Activated CD4-positive, alpha-beta T cell treated with anti-CD3 and anti-CD28 coated beads, Interleukin-2, amount 10 ng/mL, durations not matched to agents 7 days and 5 days (primary cell): Measurements from ENCODE around the gene DOK5. TPM values are rescaled to one million over a fixed set of nuclear protein-coding genes. Genes with fewer than 3 reads are reported as not detected.

Source experiments
- CTCF ChIA-PET: fragments of 350-600 bp; sonication (Branson Sonifier 250); formaldehyde crosslinking; loops from one replicate; lab custom pipeline; 2021; ENCODE audit warnings: antibody characterized with exemption; lab: Charles Lee
- POLR2A ChIA-PET: fragments of 350-600 bp; sonication (Branson Sonifier 250); formaldehyde crosslinking; loops from one replicate; lab custom pipeline; 2021; ENCODE audit warnings: antibody characterized with exemption; lab: Charles Lee
- DNase-seq: peaks from one replicate; pipeline ENCODE4 v3.0.0-alpha.2; 2020
- H3K27ac Mint-ChIP-seq: one replicate; pipeline ENCODE4 v1.8.0; 2021; ENCODE audit warnings: mild to moderate bottlenecking, moderate library complexity, mixed read lengths
- H3K27me3 Mint-ChIP-seq: one replicate; pipeline ENCODE4 v1.8.0; 2021; ENCODE audit warnings: mixed read lengths
- H3K36me3 Mint-ChIP-seq: one replicate; pipeline ENCODE4 v1.8.0; 2021; ENCODE audit warnings: low read depth, mixed read lengths
- H3K4me1 Mint-ChIP-seq: one replicate; pipeline ENCODE4 v1.8.0; 2021; ENCODE audit warnings: mixed read lengths
- H3K4me3 Mint-ChIP-seq: one replicate; pipeline ENCODE4 v1.8.0; 2021; ENCODE audit warnings: mild to moderate bottlenecking, moderate library complexity, mixed read lengths
- H3K9me3 Mint-ChIP-seq: one replicate; pipeline ENCODE4 v1.8.0; 2021; ENCODE audit warnings: mixed read lengths
- total RNA-seq, 2 experiments: library from RNA; stranded (reverse); gene quantifications; one replicate each; pipeline ENCODE4 v1.2.3, GENCODE V29; 2021

DOK5 gene
- total RNA-seq, 2 experiments from 2014 or later, result not detected

- ChIA-PET CTCF (no interaction called here), POLR2A (no interaction called here)
- no peaks in the 10 kb centered on the region for H3K4me1 Mint-ChIP-seq
- H3K27me3 Mint-ChIP-seq, result peaks cover 2% of the 10 kb centered on the region
- no peak overlapping the region for H3K4me3 Mint-ChIP-seq
- H3K36me3 Mint-ChIP-seq, result no peaks in the 10 kb centered on the region
- no peak overlapping the region for H3K27ac Mint-ChIP-seq
- no peaks in the 10 kb centered on the region for H3K9me3 Mint-ChIP-seq
- no peak for DNase-seq
Observed at GRCh38 chr20:54559890-54560289, 84.5 kb downstream of the DOK5 start.

GRCh38 chr20:54560357-54560756 is 85.0 kb downstream of the DOK5 start:
- ChIA-PET CTCF (no interaction called here), POLR2A (no interaction called here)
- H3K4me3 Mint-ChIP-seq, result no peak overlapping the region
- H3K4me1 Mint-ChIP-seq, result no peaks in the 10 kb centered on the region
- no peaks in the 10 kb centered on the region for H3K9me3 Mint-ChIP-seq
- H3K36me3 Mint-ChIP-seq, result no peaks in the 10 kb centered on the region
- DNase-seq, result no peak
- no peak overlapping the region for H3K27ac Mint-ChIP-seq
- H3K27me3 Mint-ChIP-seq, result no peaks in the 10 kb centered on the region

GRCh38 chr20:54565255-54565654 is 89.9 kb downstream of the DOK5 start:
- Mint-ChIP-seq H3K4me3 (no peak overlapping the region), H3K27ac (no peak overlapping the region), H3K4me1 (no peaks in the 10 kb centered on the region), H3K36me3 (no peaks in the 10 kb centered on the region), H3K27me3 (no peaks in the 10 kb centered on the region), H3K9me3 (no peaks in the 10 kb centered on the region)
- ChIA-PET CTCF (no interaction called here), POLR2A (no interaction called here)
- no peak for DNase-seq

- H3K9me3 Mint-ChIP-seq, result no peaks in the 10 kb centered on the region
- no peaks in the 10 kb centered on the region for H3K4me1 Mint-ChIP-seq
- H3K36me3 Mint-ChIP-seq, result no peaks in the 10 kb centered on the region
- DNase-seq, result no peak
- no peak overlapping the region for H3K4me3 Mint-ChIP-seq
- POLR2A ChIA-PET, result no interaction called here
- CTCF ChIA-PET, result no interaction called here
- H3K27ac Mint-ChIP-seq, result no peak overlapping the region
- no peaks in the 10 kb centered on the region for H3K27me3 Mint-ChIP-seq
Observed at GRCh38 chr20:54566031-54566688, 90.8 kb downstream of the DOK5 start.

GRCh38 chr20:54570561-54570960 is 95.2 kb downstream of the DOK5 start:
- POLR2A ChIA-PET, result no interaction called here
- Mint-ChIP-seq H3K4me3 (no peak overlapping the region), H3K9me3 (no peaks in the 10 kb centered on the region), H3K27me3 (no peaks in the 10 kb centered on the region), H3K4me1 (no peaks in the 10 kb centered on the region), H3K36me3 (no peaks in the 10 kb centered on the region), H3K27ac (no peak overlapping the region)
- no peak for DNase-seq
- CTCF ChIA-PET, result interaction anchor here (0.7 kb wide), 1 partner anchor 841 kb away, joined by 3 read pairs; no protein-coding TSS in a partner anchor

GRCh38 chr20:54572665-54573435 is 97.5 kb downstream of the DOK5 start:
- ChIA-PET CTCF (no interaction called here), POLR2A (no interaction called here)
- no peaks in the 10 kb centered on the region for H3K9me3 Mint-ChIP-seq
- H3K36me3 Mint-ChIP-seq, result no peaks in the 10 kb centered on the region
- DNase-seq, result no peak
- H3K4me3 Mint-ChIP-seq, result no peak overlapping the region
- H3K4me1 Mint-ChIP-seq, result no peaks in the 10 kb centered on the region
- no peaks in the 10 kb centered on the region for H3K27me3 Mint-ChIP-seq
- H3K27ac Mint-ChIP-seq, result no peak overlapping the region

- H3K27ac Mint-ChIP-seq, result no peak overlapping the region
- H3K4me3 Mint-ChIP-seq, result no peak overlapping the region
- ChIA-PET POLR2A (no interaction called here), CTCF (no interaction called here)
- H3K9me3 Mint-ChIP-seq, result no peaks in the 10 kb centered on the region
- H3K27me3 Mint-ChIP-seq, result no peaks in the 10 kb centered on the region
- no peaks in the 10 kb centered on the region for H3K4me1 Mint-ChIP-seq
- no peak for DNase-seq
- no peaks in the 10 kb centered on the region for H3K36me3 Mint-ChIP-seq
Observed at GRCh38 chr20:54573838-54574237, 98.4 kb downstream of the DOK5 start.

GRCh38 chr20:54576518-54576917 is 101.1 kb downstream of the DOK5 start:
- no peaks in the 10 kb centered on the region for H3K4me1 Mint-ChIP-seq
- no peak overlapping the region for H3K4me3 Mint-ChIP-seq
- ChIA-PET CTCF (no interaction called here), POLR2A (no interaction called here)
- peaks cover 2% of the 10 kb centered on the region for H3K27me3 Mint-ChIP-seq
- no peaks in the 10 kb centered on the region for H3K9me3 Mint-ChIP-seq
- DNase-seq, result no peak
- H3K27ac Mint-ChIP-seq, result no peak overlapping the region
- H3K36me3 Mint-ChIP-seq, result no peaks in the 10 kb centered on the region

GRCh38 chr20:54577637-54578036 is 102.2 kb downstream of the DOK5 start:
- H3K9me3 Mint-ChIP-seq, result no peaks in the 10 kb centered on the region
- no peak for DNase-seq
- ChIA-PET CTCF (no interaction called here), POLR2A (no interaction called here)
- H3K27ac Mint-ChIP-seq, result no peak overlapping the region
- H3K4me3 Mint-ChIP-seq, result no peak overlapping the region
- H3K36me3 Mint-ChIP-seq, result no peaks in the 10 kb centered on the region
- H3K27me3 Mint-ChIP-seq, result peaks cover 2% of the 10 kb centered on the region
- no peaks in the 10 kb centered on the region for H3K4me1 Mint-ChIP-seq

- no peak for DNase-seq
- H3K4me1 Mint-ChIP-seq, result no peaks in the 10 kb centered on the region
- ChIA-PET POLR2A (no interaction called here), CTCF (no interaction called here)
- H3K27ac Mint-ChIP-seq, result no peak overlapping the region
- H3K36me3 Mint-ChIP-seq, result no peaks in the 10 kb centered on the region
- no peaks in the 10 kb centered on the region for H3K9me3 Mint-ChIP-seq
- no peak overlapping the region for H3K4me3 Mint-ChIP-seq
- H3K27me3 Mint-ChIP-seq, result peaks cover 2% of the 10 kb centered on the region
Observed at GRCh38 chr20:54585217-54585616, 109.8 kb downstream of the DOK5 start.

- no peak overlapping the region for H3K27ac Mint-ChIP-seq
- POLR2A ChIA-PET, result no interaction called here
- no peak overlapping the region for H3K4me3 Mint-ChIP-seq
- no peaks in the 10 kb centered on the region for H3K4me1 Mint-ChIP-seq
- H3K36me3 Mint-ChIP-seq, result no peaks in the 10 kb centered on the region
- DNase-seq, result no peak
- no peaks in the 10 kb centered on the region for H3K9me3 Mint-ChIP-seq
- H3K27me3 Mint-ChIP-seq, result no peaks in the 10 kb centered on the region
- CTCF ChIA-PET, result no interaction called here
Observed at GRCh38 chr20:54587408-54587807, 112.0 kb downstream of the DOK5 start.

GRCh38 chr20:54589402-54590030 is 114.1 kb downstream of the DOK5 start:
- CTCF ChIA-PET, result no interaction called here
- Mint-ChIP-seq H3K27ac (no peak overlapping the region), H3K4me1 (no peaks in the 10 kb centered on the region), H3K27me3 (no peaks in the 10 kb centered on the region), H3K36me3 (no peaks in the 10 kb centered on the region), H3K9me3 (no peaks in the 10 kb centered on the region), H3K4me3 (no peak overlapping the region)
- POLR2A ChIA-PET, result no interaction called here
- no peak for DNase-seq

- Mint-ChIP-seq H3K4me3 (no peak overlapping the region), H3K27ac (no peak overlapping the region), H3K4me1 (no peaks in the 10 kb centered on the region), H3K27me3 (no peaks in the 10 kb centered on the region), H3K36me3 (no peaks in the 10 kb centered on the region), H3K9me3 (no peaks in the 10 kb centered on the region)
- no peak for DNase-seq
- ChIA-PET CTCF (no interaction called here), POLR2A (no interaction called here)
Observed at GRCh38 chr20:54590856-54591255, 115.5 kb downstream of the DOK5 start.
